Endometrial microvascular endothelial cells (primary cell): ENCODE measurements around the gene PNPLA8. TPM values are rescaled to one million over a fixed set of nuclear protein-coding genes. Genes with fewer than 3 reads are reported as not detected.
"Not testable (repeated sequence)": the region's sequence is repeated elsewhere in the genome, so short reads cannot be mapped to it uniquely, and the experiment has no call there.

Experiments used
- in situ Hi-C: cut with HindIII; loops from 2 replicates; pipeline ENCODE4 v1.10.0; 2017; ENCODE audit warnings: low sequenced_read_pairs, low pct_unique_long_range_greater_than_20kb; ENCODE audit errors: inconsistent ontology term
- total RNA-seq: library from RNA; depleted of rRNA; stranded (reverse); fragments of >200 nt; gene quantifications from one replicate; pipeline ENCODE4 v1.2.3, GENCODE V29; 2015; ENCODE audit errors: inconsistent ontology term

PNPLA8 gene
- total RNA-seq, 1 donor from 2014 or later, result 30.9 TPM

GRCh38 chr7:108487646-108488045 is 38.3 kb downstream of the PNPLA8 start:
- in situ Hi-C loops, result loop anchor here (25.0 kb wide), 1 partner anchor 300 kb away; no protein-coding TSS in a partner anchor

DNA sequence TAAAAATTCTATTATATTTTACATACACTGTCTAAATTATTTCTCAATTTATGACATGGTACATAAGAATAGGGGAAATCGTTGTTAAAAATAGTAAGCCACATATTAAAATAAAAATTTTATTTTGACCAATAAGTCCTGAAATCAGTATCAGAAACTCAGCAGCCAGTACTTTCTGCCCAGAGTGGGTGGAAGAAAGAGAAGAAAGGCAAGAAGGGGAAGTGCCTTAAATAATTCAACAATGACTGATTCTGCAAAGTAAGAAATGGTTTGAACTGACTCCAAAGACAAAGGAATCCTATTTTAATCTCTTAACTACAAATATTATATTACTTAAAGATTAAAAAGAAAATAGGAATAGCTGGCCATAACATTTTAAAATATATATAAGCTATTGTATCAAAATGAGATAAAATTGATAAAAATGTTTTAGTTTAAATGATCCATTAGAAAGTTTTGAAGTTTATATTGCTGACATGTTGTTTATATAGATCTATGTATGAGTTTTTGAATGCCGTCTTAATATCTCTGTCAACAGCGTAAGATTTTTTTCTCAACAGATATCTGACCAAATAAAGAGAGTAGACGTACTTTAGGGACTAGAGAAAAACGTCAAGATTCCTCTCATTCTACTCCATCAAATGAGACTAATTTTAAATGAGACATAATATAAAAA is 39.5 kb downstream of the PNPLA8 start:
- in situ Hi-C loops, result loop anchor here (25.0 kb wide), 1 partner anchor 299 kb away; no protein-coding TSS in a partner anchor

GRCh38 chr7:108484137-108484536 is 41.8 kb downstream of the PNPLA8 start:
- in situ Hi-C loops, result loop anchor here (25.0 kb wide), 1 partner anchor 297 kb away; no protein-coding TSS in a partner anchor

DNA sequence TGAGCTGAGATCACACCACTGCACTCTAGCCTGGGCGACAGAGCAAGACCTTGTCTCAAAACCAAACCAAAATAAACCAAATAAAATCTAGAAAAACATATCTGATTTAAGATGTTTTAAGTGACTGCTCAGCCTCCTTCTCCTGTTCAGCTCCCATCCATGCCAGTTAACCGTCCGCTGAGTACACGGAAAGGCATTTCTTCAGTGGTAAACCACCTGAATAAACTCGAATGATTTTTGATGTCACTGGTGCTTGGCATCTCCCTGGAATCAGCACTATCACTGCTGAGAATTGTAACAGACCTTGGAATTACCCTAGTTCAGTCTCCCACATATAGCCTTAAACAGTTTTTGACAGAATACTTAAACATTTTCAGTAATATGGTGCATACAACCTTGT is 45.6 kb downstream of the PNPLA8 start:
- in situ Hi-C loops, result loop anchor here (25.0 kb wide), 1 partner anchor 293 kb away; no protein-coding TSS in a partner anchor

- in situ Hi-C loops, result loop anchor here (25.0 kb wide), 1 partner anchor 292 kb away; no protein-coding TSS in a partner anchor
These were observed 46.2 kb downstream of the PNPLA8 start for GRCh38 chr7:108479751-108480150.

GRCh38 chr7:108479118-108479517 is 46.8 kb downstream of the PNPLA8 start:
- in situ Hi-C loops, result loop anchor here (25.0 kb wide), 1 partner anchor 292 kb away; no protein-coding TSS in a partner anchor

DNA sequence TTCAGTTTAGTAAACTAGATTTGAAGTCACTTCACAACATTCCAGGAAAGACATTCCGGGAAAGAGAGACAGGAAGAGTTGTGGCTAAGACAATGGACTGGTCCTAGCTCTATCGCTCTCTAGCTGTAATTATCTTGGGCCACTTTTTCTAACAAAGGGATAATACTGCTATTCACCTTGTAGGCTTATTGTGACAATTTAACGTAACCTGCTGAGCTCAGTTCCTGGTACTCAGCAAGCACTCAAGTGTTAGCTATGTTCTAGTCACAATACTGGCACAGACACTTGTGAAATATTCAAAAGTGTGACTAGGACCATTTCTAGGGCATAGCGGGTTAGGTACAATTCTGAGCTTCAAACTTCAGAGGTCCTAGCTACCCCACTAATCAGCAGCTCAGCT is 57.7 kb downstream of the PNPLA8 start:
- in situ Hi-C loops, result no loop called here

GRCh38 chr7:108467391-108467790 is 58.5 kb downstream of the PNPLA8 start:
- in situ Hi-C loops, result no loop called here

DNA sequence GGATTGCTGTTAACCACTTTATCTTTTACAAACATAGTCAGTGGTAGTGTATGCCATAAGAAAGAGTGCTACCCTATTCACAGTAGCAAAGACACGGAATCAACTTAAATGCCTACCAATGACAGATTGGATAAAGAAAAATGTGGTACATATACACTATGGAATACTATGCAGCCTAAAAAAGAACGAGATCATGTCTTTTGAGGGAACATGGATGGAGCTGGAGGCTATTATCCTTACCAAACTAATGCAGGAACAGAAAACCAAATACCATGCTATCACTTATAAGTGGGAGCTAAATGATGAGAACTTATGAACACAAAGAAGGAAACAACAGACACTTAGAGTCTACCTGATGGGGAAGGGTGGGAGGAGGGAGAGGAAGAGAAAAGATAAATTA is 59.6 kb downstream of the PNPLA8 start:
- in situ Hi-C loops, result not testable (repeated sequence)

DNA sequence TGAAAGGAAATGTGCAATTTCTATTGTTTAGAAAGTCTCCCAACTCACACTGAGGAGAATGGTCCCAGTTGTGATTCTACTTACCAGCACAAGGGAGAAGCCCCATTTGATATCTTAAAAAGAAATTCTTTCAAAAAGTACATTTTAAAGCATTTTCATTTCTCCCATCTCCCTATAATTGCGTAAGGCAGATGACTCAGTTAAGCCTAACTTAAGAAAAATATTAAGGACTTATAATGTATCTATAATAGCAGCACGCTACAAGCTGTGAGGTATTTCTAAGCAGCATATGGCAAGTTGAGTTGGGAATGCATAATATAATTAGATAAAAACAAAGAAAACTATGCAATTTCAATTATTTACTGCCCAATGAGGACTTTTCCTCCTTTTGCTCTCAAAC is 61.2 kb downstream of the PNPLA8 start:
- in situ Hi-C loops, result no loop called here

DNA sequence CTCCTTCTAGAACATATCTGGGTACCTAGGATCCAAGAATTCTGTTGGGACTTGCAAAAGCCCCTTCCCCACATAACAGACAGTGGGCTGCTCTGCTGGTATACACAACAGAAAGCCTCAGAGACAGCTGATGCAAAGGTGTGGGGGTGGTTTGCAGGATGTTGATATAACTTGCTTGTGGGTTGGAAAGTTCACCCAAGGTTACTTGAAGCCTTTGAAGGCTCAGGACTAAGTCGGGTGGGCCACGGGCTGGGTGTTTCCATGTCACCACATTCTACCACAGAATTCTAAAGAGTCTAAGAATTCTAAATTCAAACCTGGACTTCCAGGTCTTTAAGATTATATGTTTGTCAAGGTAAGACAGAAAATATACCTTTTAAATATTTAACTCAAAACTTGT is 62.3 kb downstream of the PNPLA8 start:
- in situ Hi-C loops, result no loop called here

DNA sequence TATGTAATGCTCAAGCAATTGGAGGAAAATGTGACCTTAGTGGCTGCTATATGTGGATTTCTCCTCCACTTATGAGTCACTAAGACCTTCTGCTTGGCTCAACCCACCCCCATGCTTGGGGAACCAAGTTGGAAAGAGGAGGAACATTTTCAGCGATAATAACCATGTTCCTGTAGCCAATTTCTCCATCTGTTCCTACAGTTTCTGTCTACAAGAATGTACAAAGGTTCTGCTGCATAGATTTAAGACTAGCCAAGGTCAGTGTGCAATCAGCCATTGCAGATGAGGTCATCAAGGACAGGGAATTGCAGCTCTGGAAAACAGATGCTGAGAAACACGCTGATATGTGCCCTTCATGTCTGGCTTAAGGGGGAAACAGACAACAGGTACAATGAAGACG is 64.1 kb downstream of the PNPLA8 start:
- in situ Hi-C loops, result no loop called here

- in situ Hi-C loops, result no loop called here
These were observed 65.0 kb downstream of the PNPLA8 start for GRCh38 chr7:108460964-108461363.

DNA sequence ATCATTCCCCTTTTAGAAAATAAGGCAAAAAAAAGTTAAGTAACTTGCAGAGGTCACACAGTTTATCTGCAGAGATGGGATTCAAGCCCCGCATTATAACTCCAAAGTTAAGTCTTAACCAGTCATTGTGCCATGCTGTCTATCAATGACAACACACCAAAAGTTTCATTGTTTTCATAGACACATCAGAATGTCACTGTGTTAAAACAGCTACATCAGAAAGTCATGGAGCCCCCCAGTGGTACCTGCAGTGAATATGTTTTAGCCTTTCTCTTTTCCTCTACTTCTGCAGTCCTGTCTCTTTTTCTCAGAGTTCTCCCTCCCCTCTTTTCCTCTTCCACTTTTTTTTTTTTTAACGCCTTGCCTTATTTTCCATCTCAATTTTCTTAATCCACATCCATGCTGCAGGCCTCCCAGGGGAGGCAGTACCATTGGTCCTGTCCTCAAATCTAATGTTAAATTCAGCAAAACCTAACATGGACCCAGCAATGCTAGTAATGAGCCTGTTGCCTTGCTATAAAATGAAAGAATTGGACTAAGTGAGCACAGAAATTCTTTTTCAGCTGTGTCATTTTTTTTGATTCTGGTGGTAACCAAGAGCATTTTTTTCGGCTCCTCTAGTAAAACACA is 65.9 kb downstream of the PNPLA8 start:
- in situ Hi-C loops, result no loop called here

DNA sequence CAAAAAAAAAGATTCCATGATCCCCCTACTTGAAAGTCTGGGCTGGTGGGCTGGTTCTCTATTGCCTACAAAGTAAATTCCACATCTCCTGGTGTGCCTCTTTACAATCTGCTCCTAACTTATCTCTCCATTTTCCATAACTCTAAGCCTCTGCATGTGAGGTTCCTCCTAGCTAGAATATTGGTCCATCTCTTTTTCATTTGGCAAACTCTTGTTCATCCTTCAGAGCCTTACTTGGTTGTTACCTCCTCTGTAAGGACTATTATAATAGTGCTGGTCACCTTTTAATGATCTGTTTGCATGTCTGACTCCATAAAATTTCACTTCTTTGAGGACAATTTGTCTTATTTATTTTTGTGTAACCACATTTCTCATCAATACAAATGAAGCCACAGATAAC is 68.1 kb downstream of the PNPLA8 start:
- in situ Hi-C loops, result no loop called here

- in situ Hi-C loops, result no loop called here
These were observed 68.9 kb downstream of the PNPLA8 start for GRCh38 chr7:108456845-108457540.

DNA sequence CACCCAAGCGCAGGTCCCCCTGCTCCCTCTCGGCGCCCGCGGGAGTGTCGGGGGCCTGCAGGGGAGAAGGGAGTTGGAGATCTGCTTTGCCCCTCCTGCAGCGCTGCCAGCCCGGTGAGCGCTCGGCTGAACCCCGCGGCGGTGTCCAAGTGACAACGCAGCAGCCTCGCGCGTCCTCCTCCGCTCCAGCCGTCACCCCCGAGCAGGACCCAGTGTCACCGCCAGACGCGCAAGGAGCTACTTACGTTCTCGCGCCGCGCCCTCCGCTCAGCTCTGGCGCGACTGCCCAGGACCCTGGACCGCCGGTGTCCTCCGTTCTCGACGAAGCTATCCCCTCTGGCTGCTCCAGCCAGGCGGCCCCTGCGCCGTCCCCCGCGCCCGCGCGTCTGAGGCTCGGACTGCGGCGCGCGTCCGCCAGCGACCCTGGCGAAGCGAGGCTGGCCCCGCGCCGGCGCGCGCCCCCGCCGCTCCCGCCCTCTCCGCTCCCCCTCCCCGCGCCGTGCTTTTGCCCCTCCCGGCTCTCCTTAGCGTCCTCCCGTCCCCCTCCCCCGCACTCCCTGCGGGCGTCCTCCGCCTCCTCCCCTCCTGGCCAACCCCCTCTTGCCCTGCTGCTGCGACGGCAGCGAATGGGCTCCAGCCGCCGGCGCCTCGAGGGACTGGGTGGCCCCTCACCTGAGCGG is 69.8 kb downstream of the PNPLA8 start, which contains the start of gene NRCAM:
NRCAM (minus strand) TSS at position 439 of the 680 bp plus-strand sequence. CDS start 216,372 bp downstream, outside the sequence.
- in situ Hi-C loops, result no loop called here

- in situ Hi-C loops, result no loop called here
These were observed 70.4 kb downstream of the PNPLA8 start for GRCh38 chr7:108455551-108455997.
